ENCODE data around the gene HP1BP3. TPM values are rescaled to one million over a fixed set of nuclear protein-coding genes. Genes with fewer than 3 reads are reported as not detected.
A peak's percentile ranks its signal among the peaks of the same experiment; 100 is the strongest.

The HP1BP3 gene
- total and polyA plus RNA-seq, 8 donors: 48.0 to 138 (median 65.0) TPM

DNA sequence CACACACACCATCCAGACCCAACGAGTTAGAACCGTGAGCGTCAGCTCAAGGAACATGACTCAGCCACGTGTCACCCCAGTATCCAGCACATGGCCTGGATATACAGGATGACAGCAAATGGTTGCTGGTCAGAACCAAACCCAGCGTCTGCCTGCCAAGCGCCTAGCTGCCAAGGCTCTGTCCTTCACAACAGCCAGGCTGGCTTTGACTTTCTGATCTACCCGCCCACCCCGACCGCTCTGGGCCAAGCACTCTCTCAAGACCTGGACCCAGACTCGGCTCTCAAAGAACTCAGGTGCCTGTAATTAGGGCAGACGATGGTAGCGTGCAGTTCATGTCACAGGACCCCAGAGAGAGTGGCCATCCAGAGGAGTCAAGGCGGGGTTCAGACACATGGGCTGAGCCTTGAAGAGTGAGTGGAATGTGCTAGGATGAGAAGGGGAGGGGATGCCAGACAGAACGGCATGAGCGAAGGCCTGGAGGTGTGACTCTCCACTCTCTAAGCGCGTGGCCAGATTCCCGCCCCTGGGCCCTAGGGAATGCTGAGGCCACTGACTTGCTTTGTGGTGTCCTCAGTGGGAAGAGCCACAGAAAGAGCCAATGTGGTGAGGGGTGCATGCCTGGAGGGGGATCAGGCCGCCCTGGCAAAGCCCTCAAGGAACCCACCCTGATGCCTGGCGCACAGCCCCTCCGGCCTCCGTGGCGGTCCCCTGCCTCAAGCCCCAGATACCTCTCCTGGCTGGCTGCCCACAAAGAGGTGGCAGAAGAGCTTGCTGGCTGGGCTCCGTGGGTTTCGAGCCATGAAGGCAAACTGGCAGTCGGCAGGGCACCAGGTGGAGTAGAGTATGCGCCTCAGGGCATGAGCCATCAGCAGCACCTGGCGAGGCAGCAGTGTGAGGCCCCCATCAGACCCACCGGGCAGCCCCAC lies 61.7 kb downstream of the HP1BP3 start:
- DNase-seq (peak in 1 of 6 donors; percentile 29), FAIRE-seq (no peak), ATAC-seq (no peak)
- intact Hi-C loops (cut with DNase I): no loop called here
- no peaks in the 10 kb centered on the region for H3K36me3 ChIP-seq
- no peak overlapping the region for H3K4me3 ChIP-seq
- 68 to 71% methylated on average over 29 of the region's 29 CpGs for whole genome bisulfite sequencing, 2 donors
- no peak overlapping the region for H3K27ac ChIP-seq
- H3K4me1 ChIP-seq: no peaks in the 10 kb centered on the region
- TF ChIP-seq, protein P1, sequence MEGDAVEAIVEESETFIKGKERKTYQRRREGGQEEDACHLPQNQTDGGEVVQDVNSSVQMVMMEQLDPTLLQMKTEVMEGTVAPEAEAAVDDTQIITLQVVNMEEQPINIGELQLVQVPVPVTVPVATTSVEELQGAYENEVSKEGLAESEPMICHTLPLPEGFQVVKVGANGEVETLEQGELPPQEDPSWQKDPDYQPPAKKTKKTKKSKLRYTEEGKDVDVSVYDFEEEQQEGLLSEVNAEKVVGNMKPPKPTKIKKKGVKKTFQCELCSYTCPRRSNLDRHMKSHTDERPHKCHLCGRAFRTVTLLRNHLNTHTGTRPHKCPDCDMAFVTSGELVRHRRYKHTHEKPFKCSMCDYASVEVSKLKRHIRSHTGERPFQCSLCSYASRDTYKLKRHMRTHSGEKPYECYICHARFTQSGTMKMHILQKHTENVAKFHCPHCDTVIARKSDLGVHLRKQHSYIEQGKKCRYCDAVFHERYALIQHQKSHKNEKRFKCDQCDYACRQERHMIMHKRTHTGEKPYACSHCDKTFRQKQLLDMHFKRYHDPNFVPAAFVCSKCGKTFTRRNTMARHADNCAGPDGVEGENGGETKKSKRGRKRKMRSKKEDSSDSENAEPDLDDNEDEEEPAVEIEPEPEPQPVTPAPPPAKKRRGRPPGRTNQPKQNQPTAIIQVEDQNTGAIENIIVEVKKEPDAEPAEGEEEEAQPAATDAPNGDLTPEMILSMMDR (IDR thresholded peaks at IDR 0.05): no peak
- no peaks in the 10 kb centered on the region for H3K9me3 ChIP-seq
- H3K27me3 ChIP-seq: no peaks in the 10 kb centered on the region

DNA sequence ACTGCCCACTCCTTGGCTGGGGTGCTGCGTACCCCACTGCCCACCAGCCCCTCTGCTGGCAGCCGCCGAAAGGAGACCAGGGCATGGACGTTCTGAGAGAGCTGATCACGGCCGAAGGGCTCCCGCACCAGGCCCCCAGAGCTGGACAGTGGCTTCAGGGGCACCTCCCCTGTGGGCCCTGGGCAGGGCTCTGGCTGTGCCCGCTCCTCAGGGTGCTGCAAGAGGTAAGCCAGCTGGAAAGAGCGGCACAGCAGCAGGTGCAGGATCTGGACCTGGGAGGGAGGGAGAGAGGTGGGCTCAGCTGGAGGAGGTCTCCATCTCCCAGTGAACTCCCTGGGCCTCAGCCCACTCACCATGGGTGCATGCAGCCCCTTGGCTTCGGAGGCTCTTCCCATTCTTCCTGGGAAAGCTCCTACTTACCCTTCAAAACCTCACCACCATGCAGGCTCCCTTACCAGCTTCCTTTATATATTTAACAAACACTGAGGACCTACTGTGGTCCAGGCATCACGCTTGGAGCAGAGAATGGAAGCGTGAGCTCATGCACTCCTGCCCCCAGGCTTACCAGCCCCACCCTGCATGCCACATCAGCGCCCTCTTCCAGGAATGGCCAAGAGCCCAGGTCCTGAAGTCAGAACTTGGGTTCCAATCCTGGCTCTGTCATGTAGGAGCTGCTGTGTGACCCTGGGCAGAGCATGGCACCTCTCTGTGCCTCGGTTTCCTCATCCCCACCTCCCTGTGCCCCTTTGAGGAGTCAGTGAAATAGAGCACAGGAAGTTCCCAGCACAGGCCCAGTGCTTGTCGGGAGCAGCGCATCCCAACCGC lies 62.5 kb downstream of the HP1BP3 start:
- Histone ChIP-seq H3K4me1 (no peaks in the 10 kb centered on the region), H3K9me3 (no peaks in the 10 kb centered on the region), H3K27me3 (no peaks in the 10 kb centered on the region), H3K4me3 (no peak overlapping the region), H3K27ac (no peak overlapping the region), H3K36me3 (no peaks in the 10 kb centered on the region)
- FAIRE-seq (no peak), ATAC-seq (no peak), DNase-seq (peak in 1 of 6 donors; percentile 27)
- intact Hi-C loops (cut with DNase I): no loop called here
- 84 to 91% methylated on average over 17 of the region's 17 CpGs for WGBS, 2 donors
- TF ChIP-seq, protein P1 (IDR thresholded peaks at IDR 0.05): no peak

DNA sequence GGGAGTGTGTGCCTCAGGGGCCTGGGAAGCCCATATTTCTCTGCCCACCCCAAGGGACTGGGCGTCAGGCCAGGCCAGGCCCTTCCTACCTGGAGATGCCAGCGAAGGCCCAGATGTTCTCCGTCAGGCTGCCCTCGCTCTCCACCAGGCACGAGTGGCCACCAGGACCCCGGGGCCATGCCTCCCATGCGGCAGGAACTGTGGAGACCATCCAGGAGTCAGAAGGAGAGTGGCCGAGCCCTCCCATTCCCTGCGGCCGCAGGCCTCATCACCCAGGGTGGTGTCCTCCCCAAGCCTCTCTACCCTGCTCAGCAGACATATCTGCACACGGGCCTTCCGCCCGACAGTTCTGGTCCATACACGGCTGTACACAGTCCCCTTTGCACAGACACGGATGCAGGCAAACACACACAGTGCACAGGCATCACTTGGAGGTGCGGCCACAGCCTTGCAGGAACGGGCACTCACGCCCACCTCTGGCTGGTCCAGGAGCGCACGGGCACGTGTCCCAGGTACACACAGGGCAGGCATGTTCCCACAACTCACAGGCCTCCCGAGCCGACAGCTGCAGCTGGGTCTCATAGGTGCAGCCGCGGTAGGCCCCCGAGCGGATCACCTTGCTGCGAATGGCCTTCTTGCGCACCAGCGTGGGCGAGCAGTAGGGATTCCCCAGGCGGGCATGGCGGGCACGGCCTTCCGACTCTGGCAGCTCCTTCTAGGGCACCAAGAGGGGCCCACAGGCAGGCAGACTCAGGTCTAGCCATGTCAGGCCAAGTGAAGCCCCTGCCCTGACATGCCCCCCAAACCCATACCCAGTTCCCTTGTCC lies 63.4 kb downstream of the HP1BP3 start:
- TF ChIP-seq, protein P1 (IDR thresholded peaks at IDR 0.05): no peak
- no peaks in the 10 kb centered on the region for H3K36me3 ChIP-seq
- no peak for ATAC-seq
- DNase-seq: peak in 1 of 6 donors; percentile 58
- H3K4me1 ChIP-seq: no peaks in the 10 kb centered on the region
- no peak overlapping the region for H3K27ac ChIP-seq
- H3K27me3 ChIP-seq: no peaks in the 10 kb centered on the region
- no peak overlapping the region for H3K4me3 ChIP-seq
- FAIRE-seq: no peak
- intact Hi-C loops (cut with DNase I): no loop called here
- WGBS, 2 donors: 85 to 89% methylated on average over 32 to 35 of the region's 35 CpGs
- no peaks in the 10 kb centered on the region for H3K9me3 ChIP-seq

DNA sequence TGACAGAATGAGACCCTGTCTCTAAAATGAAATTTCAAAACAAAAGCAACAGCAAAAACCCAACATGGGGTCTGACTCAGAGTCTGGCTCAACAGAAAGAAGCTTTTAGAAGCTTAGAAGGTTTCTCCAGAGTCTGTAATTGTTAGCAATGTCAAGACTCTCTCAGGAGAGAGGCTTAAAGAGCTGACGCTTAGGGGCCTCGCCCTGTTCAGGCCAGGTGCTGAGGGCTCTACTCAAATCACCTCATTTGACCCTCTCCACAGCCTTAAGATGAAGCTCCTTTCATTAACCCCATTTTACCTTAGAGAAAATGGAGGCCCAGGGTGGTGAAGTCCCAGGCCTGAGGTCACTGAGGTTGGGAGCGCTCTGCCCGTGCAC lies 64.0 kb downstream of the HP1BP3 start:
- Histone ChIP-seq H3K27ac (no peak overlapping the region), H3K36me3 (no peaks in the 10 kb centered on the region), H3K9me3 (no peaks in the 10 kb centered on the region), H3K4me1 (no peaks in the 10 kb centered on the region), H3K27me3 (no peaks in the 10 kb centered on the region), H3K4me3 (no peak overlapping the region)
- no peak for ATAC-seq
- DNase-seq: no peak
- 86 to 88% methylated on average over 4 of the region's 4 CpGs for WGBS, 2 donors
- intact Hi-C loops (cut with DNase I): no loop called here
- TF ChIP-seq, protein P1 (IDR thresholded peaks at IDR 0.05): no peak
- FAIRE-seq: no peak

Data from pancreas (tissue), 10 donors.